NCI-H345 (cell line): ENCODE results near the gene IGSF3.

Experiments used
- DNase-seq: peaks from one replicate; lab custom pipeline; 2025; lab: John Stamatoyannopoulos, UW

Gene IGSF3

DNA sequence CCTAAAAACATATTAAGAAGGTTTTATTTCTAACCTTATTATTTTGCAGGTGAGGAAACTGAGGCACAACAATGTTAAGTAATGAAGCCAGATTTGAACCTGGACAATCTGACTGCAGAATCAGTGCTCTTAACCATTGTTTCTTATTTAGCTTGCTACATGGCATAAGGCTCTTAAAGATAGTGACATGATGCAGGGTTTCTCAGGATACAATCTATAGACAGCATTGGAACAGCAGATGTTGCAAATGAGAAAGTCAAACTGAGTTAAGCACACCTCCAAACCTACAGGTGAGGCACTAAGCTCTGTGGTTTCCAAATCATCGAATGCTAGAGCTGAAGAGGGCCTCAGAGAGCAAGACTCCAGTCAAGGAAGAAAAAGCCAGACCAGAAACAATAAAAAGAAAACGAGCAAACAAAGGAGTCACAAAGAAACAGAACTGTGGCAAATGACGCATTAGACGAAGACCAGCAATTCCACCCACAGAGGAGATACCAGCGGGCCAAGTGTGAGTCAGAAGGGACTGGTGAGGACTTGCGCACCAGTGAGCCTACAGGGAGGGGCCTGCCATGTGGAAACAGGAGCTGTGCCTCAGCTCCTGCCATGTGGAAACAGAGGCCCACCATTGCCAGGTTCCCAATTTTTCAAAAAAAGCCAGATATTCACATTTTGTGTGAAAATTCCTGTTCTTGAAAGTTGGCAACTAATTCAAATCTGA, 111.1 kb downstream of the IGSF3 start:
- no peak for DNase-seq

DNA sequence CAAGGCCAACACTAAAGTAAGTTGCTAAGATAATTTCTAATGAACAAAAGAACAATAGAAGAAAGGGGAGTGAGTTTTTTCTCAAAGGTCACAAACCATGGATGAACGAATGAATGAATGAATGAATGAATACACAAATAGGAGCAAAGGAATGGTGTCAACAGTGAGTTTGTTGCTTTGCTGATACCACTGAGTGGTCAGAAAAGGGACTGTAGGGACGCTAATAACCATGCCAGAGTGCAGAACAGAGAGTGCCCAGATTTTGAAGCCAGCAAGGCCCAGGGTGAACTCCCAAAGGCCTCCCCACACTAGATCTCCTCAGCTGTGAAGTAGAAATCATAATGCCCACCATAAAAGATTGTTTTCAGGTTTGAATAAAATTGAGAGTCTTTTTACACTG, 112.6 kb downstream of the IGSF3 start:
- DNase-seq = no peak

DNA sequence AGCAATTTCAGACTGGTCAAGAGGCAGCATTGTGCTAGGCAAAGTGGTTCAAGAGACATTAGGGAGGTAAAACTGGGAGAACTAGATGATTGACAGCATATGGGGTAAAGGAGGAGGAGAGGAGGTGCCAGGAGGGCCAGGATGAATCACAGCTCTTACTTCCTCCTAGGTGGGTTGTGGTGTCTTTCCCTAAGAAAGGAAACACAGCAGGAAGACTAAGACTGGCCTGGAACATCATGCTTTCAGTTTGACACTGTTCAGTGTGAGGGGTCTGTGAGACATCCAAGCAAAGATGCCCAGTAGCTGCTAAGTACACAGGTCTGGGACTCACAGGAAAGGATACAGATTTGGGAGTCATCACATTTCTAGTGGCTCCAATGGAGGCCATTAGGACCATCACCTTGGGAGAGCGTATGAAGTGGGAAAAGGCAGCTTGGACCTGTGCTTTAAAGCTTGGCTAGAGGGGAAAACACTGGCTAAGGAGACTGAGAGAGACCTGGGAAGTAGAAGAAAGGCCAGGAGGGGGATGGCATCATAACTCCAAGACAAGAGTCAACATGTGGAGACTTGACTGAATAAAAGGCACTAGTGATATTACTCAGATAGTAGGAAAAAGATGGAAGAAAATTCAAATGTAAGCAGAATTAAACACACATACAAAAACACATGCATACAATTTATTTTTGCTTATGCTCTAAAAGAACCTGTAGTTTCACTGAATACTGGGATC, 114.0 kb downstream of the IGSF3 start:
- DNase-seq = no peak

DNA sequence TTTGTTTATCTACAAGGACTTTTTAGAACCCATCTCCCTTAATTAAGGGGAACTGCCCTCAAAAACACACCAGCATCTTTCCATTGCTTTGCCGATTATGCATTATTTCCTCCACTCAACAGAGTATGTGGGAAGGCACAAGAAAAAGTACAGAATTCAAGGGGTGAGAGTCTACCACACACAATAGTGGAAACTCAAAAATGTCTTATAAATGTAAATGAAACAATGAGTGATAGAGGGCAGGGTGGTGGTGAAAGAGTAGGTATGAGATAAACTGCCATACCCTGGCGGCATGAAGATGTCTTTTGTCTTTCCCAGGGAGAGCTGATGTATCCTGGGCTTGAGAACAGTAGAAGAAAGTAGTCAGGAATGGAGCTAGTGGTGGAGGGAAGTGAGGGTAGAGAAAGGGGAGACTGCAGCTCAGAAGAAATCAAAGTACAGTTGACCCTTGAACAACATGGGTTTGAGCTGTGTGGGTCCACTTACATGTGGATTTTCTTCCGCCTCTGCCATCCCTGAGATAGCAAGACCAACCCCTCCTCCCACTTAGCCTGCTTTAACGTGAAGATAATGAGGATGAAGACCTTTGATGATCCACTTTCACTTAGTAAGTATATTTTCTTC, 121.1 kb downstream of the IGSF3 start:
- no peak for DNase-seq

DNA sequence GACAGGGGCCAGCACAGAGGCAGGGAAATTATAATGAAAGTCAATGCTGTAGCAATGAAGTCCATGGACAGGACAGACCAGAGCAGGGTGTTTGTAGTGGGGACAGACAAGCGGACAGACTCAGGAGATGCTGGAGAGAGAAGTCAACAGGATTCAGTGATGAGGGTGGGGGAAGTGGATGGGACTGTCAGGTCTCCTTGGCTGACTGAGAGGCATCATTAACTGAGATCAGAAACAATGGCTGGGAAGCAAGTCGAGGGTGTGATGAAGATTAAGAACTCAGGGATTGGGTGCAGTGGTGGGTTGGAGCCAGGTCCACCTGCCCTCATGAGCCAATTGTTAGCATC, 122.2 kb downstream of the IGSF3 start:
- DNase-seq = no peak

DNA sequence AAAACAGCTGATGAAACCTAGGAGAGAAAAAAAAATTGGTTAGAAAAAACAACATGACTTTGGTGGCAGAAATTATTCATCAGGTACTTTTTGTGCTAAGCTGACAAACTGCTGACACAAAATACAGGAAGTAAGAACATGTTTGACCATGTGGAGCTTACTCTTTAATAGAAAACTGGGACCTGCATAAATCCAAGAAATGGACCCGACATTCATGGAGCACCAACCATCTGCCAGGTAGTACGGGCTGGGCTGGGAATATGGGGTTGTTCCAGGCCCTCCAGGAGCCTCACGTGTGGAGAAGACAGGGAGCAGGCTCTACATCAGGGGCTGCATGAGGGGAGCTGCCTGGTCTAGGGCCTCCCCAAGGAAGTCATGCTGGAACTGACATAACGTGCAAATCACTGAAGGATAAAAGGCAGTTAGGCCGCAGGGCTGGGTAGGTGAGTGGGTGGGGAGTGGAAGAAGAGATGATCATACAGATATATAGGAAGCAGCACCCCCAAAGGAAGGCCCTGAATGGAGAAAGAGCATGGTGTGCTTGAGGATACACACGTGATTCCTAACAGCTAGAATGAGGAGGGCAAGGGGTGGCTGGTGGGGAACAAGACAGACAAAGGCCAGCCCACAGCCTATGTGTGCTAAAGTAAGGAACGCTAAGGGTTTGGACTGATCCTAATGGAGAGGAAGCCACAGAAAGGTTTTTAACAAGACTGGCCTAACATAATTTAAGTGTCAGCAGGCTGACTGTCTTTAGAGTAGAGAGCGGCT, 122.8 kb downstream of the IGSF3 start:
- no peak for DNase-seq

DNA sequence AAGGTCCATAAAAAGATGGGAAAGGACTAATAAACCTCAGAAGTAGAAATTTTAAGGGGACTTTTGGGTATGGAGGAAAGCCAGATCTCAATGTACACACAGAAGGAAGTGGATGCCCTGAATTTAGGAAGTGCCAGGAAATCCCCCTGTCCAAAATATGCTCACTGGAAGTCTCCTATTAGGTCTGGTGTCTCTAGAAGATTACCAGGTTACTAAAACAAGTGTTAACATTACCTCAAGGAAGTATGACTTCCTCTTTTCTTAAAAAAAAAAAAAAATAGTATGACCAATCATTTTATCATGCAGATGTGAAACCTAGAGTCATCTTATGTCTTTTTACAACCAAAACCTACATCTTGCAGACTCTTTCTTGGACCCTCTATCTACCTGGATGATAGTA, 127.4 kb downstream of the IGSF3 start:
- DNase-seq = no peak

DNA sequence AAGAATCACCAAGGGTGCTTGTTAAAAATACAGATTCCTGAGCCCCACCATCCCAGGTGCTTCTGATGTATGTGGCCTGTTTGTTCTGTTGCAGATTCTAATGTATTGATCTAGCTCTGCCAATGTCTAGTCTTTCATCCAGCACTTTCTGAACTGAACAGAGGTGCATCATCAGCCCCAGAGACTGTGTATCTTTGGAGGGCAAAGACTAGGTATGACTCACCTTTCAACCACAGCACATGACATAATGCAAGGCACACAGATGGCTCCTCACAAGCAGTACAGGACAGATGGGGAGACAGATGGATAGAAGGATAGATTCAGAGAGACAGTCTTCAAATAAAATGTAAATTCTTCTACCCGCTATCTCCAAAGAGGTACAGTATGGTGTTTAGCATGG, 129.0 kb downstream of the IGSF3 start:
- no peak for DNase-seq

DNA sequence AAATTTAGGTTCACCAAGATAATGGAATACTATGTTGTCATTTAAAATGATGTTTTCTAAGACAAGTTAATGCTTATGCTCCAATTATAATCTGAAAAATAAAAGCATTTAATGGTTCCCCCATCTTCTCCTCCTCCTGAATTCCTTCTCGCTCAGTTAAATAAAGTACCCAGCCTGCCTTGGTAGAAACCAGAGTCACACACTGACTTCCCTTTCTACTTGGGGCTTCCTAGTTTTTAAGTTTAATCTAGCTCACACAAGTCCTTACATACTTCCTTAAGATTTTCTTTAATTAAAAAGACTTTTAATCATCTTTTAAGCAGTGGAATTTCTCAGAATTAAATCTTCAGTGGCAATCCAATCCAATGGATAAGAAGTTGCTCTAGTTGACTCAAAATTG, 129.6 kb downstream of the IGSF3 start:
- DNase-seq = no peak

DNA sequence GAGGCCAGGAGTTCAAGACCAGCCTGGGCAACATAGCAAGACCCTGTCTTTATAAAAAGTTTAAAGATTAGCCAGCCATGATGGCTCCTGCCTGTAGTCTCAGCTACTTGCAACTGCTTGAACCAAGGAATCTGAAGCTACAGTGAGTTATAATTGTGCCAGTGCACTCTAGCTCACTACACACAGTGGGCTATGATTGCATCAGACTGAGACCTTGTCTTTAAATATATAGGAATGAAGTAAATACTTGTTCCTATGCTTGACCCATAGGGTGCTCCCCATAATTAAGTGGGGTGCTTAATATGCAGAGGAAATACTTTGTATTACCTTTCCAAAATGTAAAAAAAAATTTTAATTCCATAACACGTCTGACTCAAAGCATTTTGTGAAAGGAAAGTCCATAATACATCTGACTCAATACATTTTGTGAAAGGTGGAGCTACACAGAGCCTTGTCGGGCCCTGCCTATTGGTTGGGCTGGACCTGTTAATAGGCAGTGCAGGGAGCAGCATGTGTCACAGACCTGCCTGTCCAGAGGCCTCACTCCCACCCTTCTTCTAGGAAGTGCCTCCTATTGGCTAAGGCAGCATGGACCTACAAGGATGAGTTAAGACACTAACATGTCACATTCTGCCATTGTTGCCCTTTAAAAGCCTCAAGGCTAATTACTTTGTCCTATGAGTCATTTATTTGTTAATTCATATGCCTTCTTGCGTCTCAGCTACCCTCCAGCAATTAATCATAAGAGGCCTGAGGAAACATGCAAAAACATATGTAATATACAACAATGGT, 130.3 kb downstream of the IGSF3 start:
- DNase-seq = no peak

DNA sequence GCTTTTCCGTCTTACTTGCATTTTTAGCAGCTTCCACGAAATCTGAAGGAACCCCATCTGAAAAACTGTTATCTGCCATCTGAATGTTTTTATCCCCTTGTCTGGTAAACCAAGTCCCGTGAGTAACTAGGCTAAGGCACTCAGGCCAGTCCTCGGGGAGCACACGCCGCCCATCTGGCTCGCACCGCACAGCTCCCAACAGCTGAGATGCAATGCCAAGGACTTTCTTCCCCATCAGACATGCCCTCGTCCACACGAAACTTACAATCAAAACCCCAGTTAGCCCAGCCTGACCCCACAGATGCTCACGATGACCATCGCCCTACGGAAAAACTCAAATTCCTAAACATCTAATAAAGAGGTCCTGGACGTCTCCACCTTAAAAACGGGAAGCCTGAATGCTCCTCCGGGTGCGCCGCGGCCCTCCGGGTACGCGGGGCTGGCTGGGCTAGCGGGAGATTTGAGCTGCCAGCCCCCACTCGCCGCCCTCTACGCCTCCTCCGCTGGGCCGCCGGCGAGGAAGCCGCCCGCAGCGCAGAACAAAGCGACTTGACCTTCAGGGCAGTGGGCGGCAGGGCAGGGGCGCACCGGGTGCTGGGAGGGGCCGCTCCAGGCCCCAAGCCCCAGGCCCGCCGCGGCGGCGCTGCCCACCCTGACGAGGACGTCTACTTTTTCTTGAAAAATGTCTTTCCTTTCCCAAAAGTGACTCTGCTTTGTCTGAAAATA, 133.4 kb downstream of the IGSF3 start:
- no peak for DNase-seq

DNA sequence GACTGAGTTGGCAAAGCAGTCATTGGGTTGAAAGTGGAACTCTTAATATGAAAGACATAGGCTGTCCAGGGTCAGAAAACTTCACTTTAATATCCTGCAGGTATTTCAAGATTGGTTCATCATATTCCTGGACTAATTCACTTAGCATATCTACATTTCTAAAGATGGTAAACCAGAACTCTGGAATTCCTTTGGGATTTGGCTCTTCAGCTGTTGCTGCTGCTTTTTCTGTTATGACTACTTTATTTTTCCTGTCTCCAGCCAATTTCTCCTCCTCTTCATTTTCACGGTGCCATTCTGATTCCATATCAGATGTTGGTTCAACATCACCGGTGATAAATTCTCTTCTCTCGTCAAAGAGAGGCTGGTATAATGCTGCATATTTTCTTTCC, 134.1 kb downstream of the IGSF3 start:
- DNase-seq = no peak

DNA sequence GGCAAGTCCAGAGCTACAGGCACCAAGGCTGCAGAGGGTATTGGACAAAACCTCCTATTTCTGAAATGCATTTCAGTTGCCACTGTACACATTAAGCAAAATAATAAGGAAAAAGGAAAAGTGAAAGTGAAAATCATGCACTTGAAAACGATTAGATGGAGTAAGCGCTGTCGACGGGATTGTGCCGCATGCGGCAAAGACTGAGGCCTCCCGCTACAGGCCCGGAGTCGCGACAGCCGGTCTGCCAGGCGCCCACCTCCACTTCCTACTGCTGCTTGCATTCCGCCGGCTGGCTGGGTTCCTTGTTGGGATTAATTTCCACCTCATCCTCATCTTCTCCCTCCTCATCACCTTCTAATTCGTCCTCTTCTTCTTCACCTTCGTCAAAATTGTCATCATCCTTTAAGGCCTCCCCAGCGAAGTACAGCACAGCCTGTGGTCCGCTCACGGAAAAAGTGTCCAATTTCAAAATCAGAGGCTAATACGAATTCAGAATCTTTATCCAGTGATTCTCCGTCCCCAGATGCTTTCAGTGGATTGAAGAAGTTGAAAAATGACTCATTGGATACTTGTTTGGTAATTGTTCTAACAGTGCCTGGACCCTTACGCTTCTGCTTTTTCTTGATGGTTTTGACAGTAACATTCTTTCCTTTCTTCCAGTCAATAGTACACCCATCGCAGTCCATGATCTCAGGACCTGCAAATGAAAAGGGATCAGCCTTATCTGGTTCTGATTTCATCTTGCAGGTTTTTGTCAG, 134.7 kb downstream of the IGSF3 start:
- DNase-seq = no peak

DNA sequence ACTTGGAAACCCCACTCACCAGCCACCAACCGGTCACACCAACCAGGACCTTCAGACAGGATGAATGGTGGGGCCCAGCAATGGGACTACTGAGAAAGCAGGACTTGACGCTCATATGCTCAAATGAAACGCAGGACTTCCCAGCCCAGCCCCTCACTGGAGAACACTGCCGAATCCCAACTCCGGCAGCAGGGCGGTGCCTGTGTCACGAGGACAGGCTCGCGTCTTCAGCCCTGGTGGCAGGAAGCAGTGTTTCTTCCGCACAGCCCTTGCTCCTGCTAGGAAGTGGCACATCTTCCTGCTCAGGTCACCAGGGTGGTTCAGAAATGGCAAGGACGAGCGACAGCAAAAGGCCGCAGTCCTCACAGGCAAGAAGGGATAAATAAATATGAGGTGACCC, 135.6 kb downstream of the IGSF3 start:
- no peak for DNase-seq

DNA sequence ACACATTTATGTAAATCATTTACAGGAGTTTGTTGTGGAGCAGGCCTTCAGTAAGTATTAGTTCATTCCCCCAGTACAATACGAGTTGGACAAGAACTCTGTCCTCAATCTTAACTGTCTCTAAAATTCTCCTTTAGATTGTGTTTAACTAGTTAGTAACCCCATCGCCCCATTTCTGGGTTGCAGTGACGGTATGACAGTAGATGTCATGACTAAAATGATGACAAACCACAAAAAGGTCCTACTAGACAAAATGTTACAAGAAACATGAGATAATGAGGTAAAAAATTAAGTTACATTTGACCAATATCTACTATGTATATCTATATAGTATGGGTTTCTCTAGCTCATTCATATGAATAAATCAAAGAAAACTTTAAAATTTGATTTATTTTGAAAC, 137.9 kb downstream of the IGSF3 start:
- DNase-seq = no peak

DNA sequence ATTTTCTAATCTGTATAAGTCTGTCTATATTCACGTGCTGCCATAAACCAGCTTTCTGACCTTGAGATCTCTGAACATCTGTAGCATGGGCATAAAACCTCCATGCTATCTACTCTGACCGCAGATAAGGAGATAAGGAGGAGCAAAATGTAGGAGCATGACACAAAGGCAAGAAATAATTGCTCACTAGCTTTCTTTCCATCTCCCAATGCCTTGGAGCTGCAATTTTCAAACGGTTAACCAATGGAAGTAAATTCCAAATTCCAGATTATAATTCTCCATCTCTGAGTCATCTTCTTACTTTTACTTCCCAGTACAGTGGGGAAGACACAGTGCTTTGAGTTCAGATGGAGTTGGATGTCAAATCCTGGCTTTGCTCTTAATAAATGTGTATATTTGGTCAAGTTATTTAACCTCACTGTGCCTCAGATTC, 138.3 kb downstream of the IGSF3 start:
- no peak for DNase-seq

DNA sequence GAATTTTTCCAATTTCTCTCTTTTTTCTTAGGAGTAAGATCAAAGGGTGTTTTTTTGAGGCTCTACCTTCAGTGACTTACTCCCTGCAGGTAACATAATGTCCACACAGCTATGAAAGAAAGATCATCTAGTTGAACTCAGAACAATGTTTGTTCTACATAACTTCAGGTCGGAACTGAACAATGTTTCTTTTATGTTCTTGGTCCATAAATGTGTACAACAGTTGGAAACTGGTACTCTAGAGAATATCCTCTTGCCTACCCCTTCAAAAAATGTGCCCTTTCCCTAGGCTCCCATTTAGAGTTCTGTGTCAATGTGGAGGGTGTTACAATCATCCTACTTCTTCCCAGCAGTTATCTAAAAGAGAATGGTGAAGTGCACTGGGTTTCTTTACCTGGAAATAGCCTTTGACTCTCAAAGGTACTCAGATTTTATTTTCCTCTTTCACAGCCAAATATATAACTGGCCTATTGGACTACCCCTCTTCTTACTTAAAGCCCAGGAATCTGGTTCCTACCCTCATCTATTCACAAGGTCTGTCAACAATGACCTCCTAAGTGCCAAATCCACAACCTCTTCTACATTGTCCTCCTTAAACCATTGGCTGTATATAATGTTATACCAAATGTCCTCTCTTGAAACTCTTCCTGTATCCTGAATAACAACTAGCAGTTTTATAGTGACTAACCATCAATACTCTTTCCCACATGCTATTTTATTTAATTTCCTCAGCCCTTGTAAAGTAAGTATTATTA, 139.0 kb downstream of the IGSF3 start:
- no peak for DNase-seq

DNA sequence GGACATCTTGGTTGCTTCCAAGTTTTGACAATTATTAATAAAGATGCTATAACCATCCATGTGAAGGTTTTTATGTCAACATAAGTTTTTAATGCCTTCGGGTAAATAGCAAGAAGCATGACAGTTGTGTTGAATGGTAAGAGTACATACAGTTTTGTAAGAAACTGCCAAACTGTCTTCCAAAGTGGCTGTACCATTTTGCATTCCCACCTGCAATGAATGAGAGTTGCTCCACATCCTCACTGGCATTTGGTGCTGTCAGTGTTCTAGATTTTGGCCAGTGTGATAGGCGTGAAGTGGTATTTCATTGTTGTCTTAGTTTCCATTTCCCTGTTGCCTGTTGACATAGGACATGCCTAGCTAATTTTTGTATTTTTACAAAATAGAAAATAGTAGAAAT, 142.1 kb downstream of the IGSF3 start:
- no peak for DNase-seq
